Measurements from ENCODE around the gene BHLHA15.

DNA sequence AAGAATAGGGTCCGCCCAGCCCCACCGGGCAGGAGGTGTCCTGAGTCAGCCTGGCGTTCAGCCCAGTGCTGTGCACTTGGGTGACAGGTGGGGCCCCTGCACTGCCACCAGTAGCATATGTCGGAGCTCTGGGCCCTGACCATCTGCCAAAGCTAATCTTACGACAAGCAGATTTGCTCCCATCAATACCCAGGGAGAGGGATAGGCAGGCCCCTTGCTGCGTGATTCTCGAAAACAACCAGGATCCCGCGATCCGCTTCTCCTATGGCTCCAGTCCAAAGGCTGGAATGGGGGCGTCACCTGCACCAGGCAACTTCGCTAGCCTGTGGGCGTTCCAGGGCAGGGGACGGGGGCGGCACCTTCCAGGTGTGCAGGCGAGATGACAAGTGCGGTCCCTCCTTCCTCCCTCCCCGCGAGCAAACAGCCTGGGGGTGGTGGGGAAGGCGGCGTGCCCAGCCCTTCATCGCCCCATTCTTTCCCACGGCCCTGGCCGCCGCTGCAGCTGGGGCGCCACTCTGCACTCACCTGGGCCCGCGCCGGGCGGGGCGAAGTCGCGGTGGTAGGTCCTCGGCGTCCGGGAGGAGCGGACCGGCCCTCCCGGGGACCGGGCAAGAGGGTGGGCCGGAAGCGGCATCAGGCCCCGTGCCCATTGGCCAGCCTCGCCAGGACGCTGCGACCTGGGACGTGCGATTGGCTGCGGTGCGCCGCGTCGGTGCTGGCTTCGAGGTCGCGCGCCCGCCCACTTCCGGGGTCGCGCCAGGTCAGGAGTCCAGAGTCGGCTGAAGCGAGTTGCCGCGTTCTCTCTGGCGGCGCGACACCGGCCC lies 40.6 kb downstream of the BHLHA15 start, which contains the start of gene TECPR1:
- TF ChIP-seq SMC3 (IDR thresholded peaks at IDR 0.05; ENCODE audit: low read length) (no peak), HNRNPLL (IDR thresholded peaks at IDR 0.05; ENCODE audit: low read depth, low read length, poor library complexity, severe bottlenecking) (peak; percentile 65), CEBPB (IDR thresholded peaks at IDR 0.05; ENCODE audit: borderline replicate concordance, low read depth, low read length) (no peak), IRF9 (CRISPR knock-in tag; IDR thresholded peaks at IDR 0.05; ENCODE audit: borderline replicate concordance) (peak; percentile 91), RFX5 (IDR thresholded peaks at IDR 0.05; ENCODE audit: low read depth, low read length) (no peak; the same call in 1 of the 2 replicates), ZNF282 (IDR thresholded peaks at IDR 0.05; ENCODE audit: partially characterized antibody) (no peak), HNF4G (IDR thresholded peaks at IDR 0.05; ENCODE audit: borderline replicate concordance, low read depth, low read length) (peak; percentile 70), HNF4G (CRISPR knock-in tag; IDR thresholded peaks at IDR 0.05; ENCODE audit: borderline replicate concordance, low read depth) (peak; percentile 73; the same call in 1 of the 2 replicates), CTCF (CRISPR knock-in tag; IDR thresholded peaks at IDR 0.05) (no peak; the same call in 1 of the 2 replicates), ZNF496 (CRISPR knock-in tag; IDR thresholded peaks at IDR 0.05; ENCODE audit: insufficient replicate concordance) (no peak), TAF1 (CRISPR knock-in tag; IDR thresholded peaks at IDR 0.05) (peak; percentile 73; the same call in 1 of the 2 replicates), CCAR2 (optimal IDR thresholded peaks at IDR 0.05; ENCODE audit: low read depth, low read length) (no peak), ZNF280B (CRISPR knock-in tag; IDR thresholded peaks at IDR 0.05; ENCODE audit: borderline replicate concordance) (peak; percentile 70; the same call in 1 of the 2 replicates)
- TF ChIP-seq, protein P1, sequence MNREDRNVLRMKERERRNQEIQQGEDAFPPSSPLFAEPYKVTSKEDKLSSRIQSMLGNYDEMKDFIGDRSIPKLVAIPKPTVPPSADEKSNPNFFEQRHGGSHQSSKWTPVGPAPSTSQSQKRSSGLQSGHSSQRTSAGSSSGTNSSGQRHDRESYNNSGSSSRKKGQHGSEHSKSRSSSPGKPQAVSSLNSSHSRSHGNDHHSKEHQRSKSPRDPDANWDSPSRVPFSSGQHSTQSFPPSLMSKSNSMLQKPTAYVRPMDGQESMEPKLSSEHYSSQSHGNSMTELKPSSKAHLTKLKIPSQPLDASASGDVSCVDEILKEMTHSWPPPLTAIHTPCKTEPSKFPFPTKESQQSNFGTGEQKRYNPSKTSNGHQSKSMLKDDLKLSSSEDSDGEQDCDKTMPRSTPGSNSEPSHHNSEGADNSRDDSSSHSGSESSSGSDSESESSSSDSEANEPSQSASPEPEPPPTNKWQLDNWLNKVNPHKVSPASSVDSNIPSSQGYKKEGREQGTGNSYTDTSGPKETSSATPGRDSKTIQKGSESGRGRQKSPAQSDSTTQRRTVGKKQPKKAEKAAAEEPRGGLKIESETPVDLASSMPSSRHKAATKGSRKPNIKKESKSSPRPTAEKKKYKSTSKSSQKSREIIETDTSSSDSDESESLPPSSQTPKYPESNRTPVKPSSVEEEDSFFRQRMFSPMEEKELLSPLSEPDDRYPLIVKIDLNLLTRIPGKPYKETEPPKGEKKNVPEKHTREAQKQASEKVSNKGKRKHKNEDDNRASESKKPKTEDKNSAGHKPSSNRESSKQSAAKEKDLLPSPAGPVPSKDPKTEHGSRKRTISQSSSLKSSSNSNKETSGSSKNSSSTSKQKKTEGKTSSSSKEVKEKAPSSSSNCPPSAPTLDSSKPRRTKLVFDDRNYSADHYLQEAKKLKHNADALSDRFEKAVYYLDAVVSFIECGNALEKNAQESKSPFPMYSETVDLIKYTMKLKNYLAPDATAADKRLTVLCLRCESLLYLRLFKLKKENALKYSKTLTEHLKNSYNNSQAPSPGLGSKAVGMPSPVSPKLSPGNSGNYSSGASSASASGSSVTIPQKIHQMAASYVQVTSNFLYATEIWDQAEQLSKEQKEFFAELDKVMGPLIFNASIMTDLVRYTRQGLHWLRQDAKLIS (CRISPR knock-in tag; IDR thresholded peaks at IDR 0.05) = no peak; the same call in 1 of the 2 replicates

All from HepG2 (cell line).